Measurements from ENCODE around the gene C8B. TPM values are rescaled to one million over a fixed set of nuclear protein-coding genes. Genes with fewer than 3 reads are reported as not detected.

The C8B gene
- total and polyA plus RNA-seq, 2 of the 13 experiments (the other 11 are each of a cell fraction or from before 2014, with no cell fraction given): 8.4 to 11.3 TPM

GRCh38 chr1:56985857-56986256 is 20.0 kb upstream of the C8B start (continued):
- TF ChIP-seq YEATS4 (CRISPR knock-in tag; IDR thresholded peaks at IDR 0.05; ENCODE audit: borderline replicate concordance) (0 out of 2 replicates have a peak, but pooled peaks have one; percentile 39), PAXIP1 (CRISPR knock-in tag; conservative IDR thresholded peaks at IDR 0.05) (peak; percentile 79), PPARG (CRISPR knock-in tag; conservative IDR thresholded peaks at IDR 0.05) (peak; percentile 27), ARHGAP35 (CRISPR knock-in tag; IDR thresholded peaks at IDR 0.05; ENCODE audit: borderline replicate concordance) (no peak), BCL6 (CRISPR knock-in tag; IDR thresholded peaks at IDR 0.05) (peak; percentile 84), MED13 (CRISPR knock-in tag; IDR thresholded peaks at IDR 0.05) (peak; percentile 46; the same call in 1 of the 2 replicates), FIP1L1 (IDR thresholded peaks at IDR 0.05; ENCODE audit: borderline replicate concordance, insufficient read depth, low read depth, low read length) (no peak), RXRB (CRISPR knock-in tag; IDR thresholded peaks at IDR 0.05; ENCODE audit: borderline replicate concordance) (peak; percentile 37; the same call in 1 of the 2 replicates), KDM1A (CRISPR knock-in tag; IDR thresholded peaks at IDR 0.05) (0 out of 2 replicates have a peak, but pooled peaks have one; percentile 14), KLF16 (CRISPR knock-in tag; IDR thresholded peaks at IDR 0.05) (peak in 1 of 2 experiments; percentile 59; a peak in 1 of 4 replicates)

GRCh38 chr1:56983484-56983883 is 17.7 kb upstream of the C8B start:
- Histone ChIP-seq H3K4me2 (ENCODE audit: low read depth, low read length) (no peak overlapping the region), H3K4me1 (ENCODE audit: insufficient read depth, low read length) (peaks cover 26% of the 10 kb centered on the region), H4K20me1 (ENCODE audit: insufficient read depth, low read length) (no peaks in the 10 kb centered on the region), H3K4me3 (replicated peaks in 1 of 3; ENCODE audit: insufficient read depth in 1 of 3, low read depth in 2 of 3, low read length in 3 of 3) (no peak overlapping the region), H3K9ac (ENCODE audit: insufficient read depth, low read depth, low read length) (no peak overlapping the region), H3K9me3 (ENCODE audit: low read length) (no peaks in the 10 kb centered on the region), H2AFZ (ENCODE audit: low read length) (no peak overlapping the region), H3K27ac (ENCODE audit: extremely low read length, insufficient read depth, low read length) (no peak overlapping the region), H3K36me3 (replicated peaks in 1 of 2; ENCODE audit: control insufficient read depth in 1 of 2, insufficient read depth in 2 of 2, low read length in 2 of 2) (no peaks in the 10 kb centered on the region), H3K27me3 (ENCODE audit: control insufficient read depth in 1 of 2, insufficient read depth in 2 of 2, low read length in 2 of 2) (no peaks in the 10 kb centered on the region), H3K79me2 (ENCODE audit: insufficient read depth, low read length) (no peaks in the 10 kb centered on the region)
- ChIA-PET CTCF (ENCODE audit: low intra/inter-chr PET ratio, low total read pairs) (no interaction called here), POLR2A (no interaction called here)
- in situ Hi-C loops (cut with HindIII; ENCODE audit: extremely low pct_ligation_motif_present, low pct_unique_long_range_greater_than_20kb): no loop called here
- no peak for FAIRE-seq
- no TSS peak for BruUV-seq (replicated peaks)
- 84% methylated on average over 6 of the region's 6 CpGs for WGBS (ENCODE audit: low lambda C conversion rate)
- intact Hi-C loops (cut with micrococcal nuclease; ENCODE audit: unreplicated experiment): loop anchor here (10.0 kb wide), 1 partner anchor 301 kb away; no protein-coding TSS in a partner anchor
- no peak for ATAC-seq
- no peak for DNase-seq (ENCODE audit: low spot score)
- no peak for TF ChIP-seq KIAA2018 (CRISPR knock-in tag; IDR thresholded peaks at IDR 0.05; ENCODE audit: borderline replicate concordance)
- no peak for TF ChIP-seq ZNF713 (CRISPR knock-in tag; IDR thresholded peaks at IDR 0.05)

Measured in HepG2 (cell line).